ENCODE results near the gene KMT2A. TPM values are rescaled to one million over a fixed set of nuclear protein-coding genes. Genes with fewer than 3 reads are reported as not detected.

KMT2A gene
- 45.5 and 71.1 TPM in 2 replicates for total RNA-seq (ENCODE audit: low replicate concordance)
- long read RNA-seq, partial matches to known transcripts = 13 of 24 reads
- long read RNA-seq, other reads (novel, unspliced or antisense) = 11 of 24 reads

DNA sequence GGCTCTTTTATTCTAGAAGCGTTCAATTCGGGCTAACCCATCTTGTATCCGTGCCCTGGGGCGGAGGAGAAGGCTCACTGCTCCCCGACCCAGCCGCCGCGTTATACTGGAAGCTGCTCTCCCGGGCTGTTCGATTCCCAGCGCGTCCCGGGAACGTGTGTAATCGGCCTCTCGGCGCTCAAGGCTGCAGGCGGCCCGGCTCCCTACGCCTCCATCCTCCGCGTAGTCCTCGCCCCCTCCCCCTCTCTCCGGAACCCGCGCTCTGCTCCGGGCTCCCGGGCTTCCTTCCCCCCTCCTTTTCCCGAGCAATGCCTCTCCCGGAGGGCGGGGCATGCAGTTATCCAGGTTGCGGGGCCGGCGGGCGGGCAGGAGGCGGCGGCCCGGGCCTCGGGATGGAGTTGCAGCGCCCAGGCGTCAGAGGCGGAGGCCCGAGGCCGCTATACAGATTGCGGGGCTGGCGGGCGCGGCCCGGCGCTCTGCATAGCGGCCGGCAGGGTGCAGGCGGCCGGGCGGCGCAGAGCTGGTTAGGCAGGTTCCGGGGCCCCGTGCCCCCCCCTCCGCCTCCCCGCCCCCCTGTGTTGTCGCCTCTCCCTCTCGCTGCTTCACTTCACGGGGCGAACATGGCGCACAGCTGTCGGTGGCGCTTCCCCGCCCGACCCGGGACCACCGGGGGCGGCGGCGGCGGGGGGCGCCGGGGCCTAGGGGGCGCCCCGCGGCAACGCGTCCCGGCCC lies at the start of gene KMT2A:
KMT2A (plus strand) TSS at position 600 of the 732 bp plus-strand sequence; CDS start at position 621, 21 bp downstream.
- Mint-ChIP-seq H3K4me3 (peak within 1 kb of the TSS; percentile 94), H3K36me3 (peaks cover 5% of the 10 kb centered on the region)

DNA sequence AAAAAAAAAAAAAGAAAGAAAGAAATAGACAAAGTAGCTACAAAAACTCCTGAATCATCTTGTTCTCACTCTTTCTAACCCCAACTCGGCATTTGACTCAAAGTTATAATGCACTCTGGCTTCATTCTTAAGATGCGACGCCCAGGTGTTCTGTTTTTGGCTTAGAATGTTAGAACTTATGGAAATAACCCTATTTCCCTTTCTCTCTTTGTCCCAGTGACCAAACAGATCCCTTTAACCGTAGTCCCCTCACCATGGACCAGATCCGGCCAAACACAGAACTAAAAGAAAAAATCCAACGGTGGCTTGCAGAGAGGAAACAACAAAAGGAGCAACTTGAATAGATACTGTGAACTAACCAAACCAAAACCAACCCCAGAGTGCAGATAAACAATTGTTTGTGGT lies 40.2 kb upstream of the KMT2A start:
- no peak for DNase-seq (ENCODE audit: extremely low spot score, unreplicated experiment)
- TF ChIP-seq, protein P1, sequence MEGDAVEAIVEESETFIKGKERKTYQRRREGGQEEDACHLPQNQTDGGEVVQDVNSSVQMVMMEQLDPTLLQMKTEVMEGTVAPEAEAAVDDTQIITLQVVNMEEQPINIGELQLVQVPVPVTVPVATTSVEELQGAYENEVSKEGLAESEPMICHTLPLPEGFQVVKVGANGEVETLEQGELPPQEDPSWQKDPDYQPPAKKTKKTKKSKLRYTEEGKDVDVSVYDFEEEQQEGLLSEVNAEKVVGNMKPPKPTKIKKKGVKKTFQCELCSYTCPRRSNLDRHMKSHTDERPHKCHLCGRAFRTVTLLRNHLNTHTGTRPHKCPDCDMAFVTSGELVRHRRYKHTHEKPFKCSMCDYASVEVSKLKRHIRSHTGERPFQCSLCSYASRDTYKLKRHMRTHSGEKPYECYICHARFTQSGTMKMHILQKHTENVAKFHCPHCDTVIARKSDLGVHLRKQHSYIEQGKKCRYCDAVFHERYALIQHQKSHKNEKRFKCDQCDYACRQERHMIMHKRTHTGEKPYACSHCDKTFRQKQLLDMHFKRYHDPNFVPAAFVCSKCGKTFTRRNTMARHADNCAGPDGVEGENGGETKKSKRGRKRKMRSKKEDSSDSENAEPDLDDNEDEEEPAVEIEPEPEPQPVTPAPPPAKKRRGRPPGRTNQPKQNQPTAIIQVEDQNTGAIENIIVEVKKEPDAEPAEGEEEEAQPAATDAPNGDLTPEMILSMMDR (conservative IDR thresholded peaks at IDR 0.05) = no peak
- Mint-ChIP-seq H3K4me3 (no peak overlapping the region), H3K27ac (no peak overlapping the region), H3K9me3 (no peaks in the 10 kb centered on the region), H3K36me3 (peaks cover 13% of the 10 kb centered on the region), H3K27me3 (no peaks in the 10 kb centered on the region), H3K4me1 (ENCODE audit: unreplicated experiment) (peaks cover 7% of the 10 kb centered on the region)

More for the DNA sequence above, at the start of gene KMT2A:
- Mint-ChIP-seq H3K4me1 (ENCODE audit: unreplicated experiment) (peaks cover 27% of the 10 kb centered on the region), H3K9me3 (no peaks in the 10 kb centered on the region), H3K27me3 (peaks cover 8% of the 10 kb centered on the region), H3K27ac (peak within 1 kb of the TSS; percentile 94)
- DNase-seq (ENCODE audit: extremely low spot score, unreplicated experiment) = peak; percentile 100
- TF ChIP-seq, protein P1 (conservative IDR thresholded peaks at IDR 0.05) = no peak

DNA sequence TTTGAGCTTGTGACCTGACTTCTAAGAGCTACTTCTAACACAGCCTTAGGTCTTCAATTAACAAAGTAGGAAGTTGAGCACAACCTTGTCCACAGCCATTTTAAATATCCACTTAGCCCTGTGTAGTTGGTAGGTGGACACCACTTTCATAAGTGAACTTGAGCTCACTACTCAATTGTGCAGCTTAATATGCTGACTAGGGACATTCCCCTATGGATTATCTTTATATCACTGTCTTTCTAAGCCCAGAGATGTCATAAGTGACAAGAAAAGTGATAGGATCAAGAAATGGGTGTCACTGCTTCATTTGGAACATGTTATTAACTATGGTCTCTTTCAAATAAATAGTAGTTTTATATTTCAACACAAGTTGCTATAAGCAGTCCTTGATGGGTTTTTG lies 38.8 kb upstream of the KMT2A start:
- Mint-ChIP-seq H3K4me3 (no peak overlapping the region), H3K36me3 (peaks cover 14% of the 10 kb centered on the region), H3K9me3 (no peaks in the 10 kb centered on the region), H3K27me3 (no peaks in the 10 kb centered on the region), H3K27ac (no peak overlapping the region), H3K4me1 (ENCODE audit: unreplicated experiment) (peaks cover 15% of the 10 kb centered on the region)
- DNase-seq (ENCODE audit: extremely low spot score, unreplicated experiment) = no peak
- TF ChIP-seq, protein P1 (conservative IDR thresholded peaks at IDR 0.05) = no peak

DNA sequence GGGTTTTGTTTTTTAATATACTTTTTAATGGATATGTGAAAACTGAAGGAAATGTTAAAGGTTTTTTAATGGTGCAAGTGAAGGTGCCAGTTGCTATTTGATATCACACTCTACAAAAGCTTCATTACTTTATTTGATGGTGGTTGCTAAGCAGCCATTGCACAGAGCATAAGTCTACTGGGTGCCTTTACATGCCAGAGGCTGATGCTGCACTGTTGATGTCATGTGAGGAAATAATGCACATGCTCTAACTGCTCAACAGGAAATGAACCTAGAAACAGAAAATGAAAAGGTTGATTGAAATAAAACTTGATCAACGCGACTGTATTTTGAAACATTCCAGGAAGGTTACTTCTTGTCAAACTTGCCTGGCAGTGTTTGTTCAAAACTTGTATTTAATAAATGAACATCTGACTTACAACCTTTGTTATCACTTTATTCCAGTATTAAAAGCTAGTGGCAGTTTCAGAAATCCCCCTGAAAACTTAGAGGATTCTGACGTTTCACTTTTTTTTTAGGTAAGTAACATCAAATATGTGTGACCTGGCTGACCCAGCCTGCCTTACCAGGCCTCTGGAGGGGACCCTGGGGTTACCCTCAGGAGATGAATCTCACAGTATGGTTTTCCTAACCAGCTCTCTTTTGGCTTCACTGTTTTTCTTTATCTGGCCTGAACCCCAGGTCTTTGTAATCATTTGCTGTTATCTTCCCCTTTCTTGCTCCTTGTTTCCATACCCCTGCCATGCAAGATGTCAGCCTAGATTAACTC lies 37.3 kb upstream of the KMT2A start:
- Mint-ChIP-seq H3K36me3 (peaks cover 12% of the 10 kb centered on the region), H3K27ac (no peak overlapping the region), H3K27me3 (no peaks in the 10 kb centered on the region), H3K4me3 (no peak overlapping the region), H3K9me3 (no peaks in the 10 kb centered on the region), H3K4me1 (ENCODE audit: unreplicated experiment) (peaks cover 19% of the 10 kb centered on the region)
- no peak for DNase-seq (ENCODE audit: extremely low spot score, unreplicated experiment)
- TF ChIP-seq, protein P1 (conservative IDR thresholded peaks at IDR 0.05) = no peak

DNA sequence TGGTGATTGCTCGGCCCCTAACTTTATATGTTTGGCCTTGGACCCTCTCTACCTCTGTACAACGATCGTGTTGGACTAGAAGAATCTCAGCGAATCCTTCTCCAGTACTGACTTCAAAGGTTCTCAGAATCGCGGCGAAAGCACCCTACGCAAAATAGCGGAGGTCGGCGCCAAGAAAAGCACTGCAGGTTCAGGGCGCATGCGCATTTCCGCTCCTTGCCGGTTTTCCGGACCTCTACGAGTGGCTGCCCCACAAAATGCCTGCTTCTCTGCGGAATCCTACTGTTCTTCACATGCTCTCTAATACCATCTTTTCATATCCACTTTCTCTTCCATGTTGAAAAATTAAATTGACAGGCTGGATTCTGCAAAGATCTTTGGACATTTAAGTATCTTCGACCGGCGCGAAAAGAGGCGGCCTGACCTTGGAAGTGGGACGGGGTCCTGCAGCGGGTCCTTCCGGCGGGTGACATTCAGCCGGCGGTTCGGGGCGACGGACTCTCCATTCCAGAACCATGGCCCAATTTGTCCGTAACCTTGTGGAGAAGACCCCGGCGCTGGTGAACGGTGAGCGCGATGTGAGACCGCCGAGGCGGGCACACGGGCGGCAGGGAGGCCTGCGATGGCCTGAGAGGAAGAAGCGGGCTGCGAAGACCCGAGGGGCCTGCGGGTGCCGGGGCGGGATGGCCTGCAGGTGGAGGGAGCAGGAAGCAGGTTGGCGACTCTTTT lies 35.0 kb upstream of the KMT2A start, which contains the start of gene ATP5MG:
ATP5MG (plus strand) TSS at position 456 of the 729 bp plus-strand sequence; CDS start at position 516, 60 bp downstream.
- Mint-ChIP-seq H3K36me3 (peaks cover 5% of the 10 kb centered on the region), H3K4me3 (peak within 1 kb of the TSS; percentile 96), H3K9me3 (no peaks in the 10 kb centered on the region), H3K27ac (peak within 1 kb of the TSS; percentile 98), H3K27me3 (no peaks in the 10 kb centered on the region), H3K4me1 (ENCODE audit: unreplicated experiment) (peaks cover 19% of the 10 kb centered on the region)
- TF ChIP-seq, protein P1 (conservative IDR thresholded peaks at IDR 0.05) = peak; percentile 53
- DNase-seq (ENCODE audit: extremely low spot score, unreplicated experiment) = peak; percentile 86

Measured in type B pancreatic cell (in vitro differentiated cells).